Nephron (organoid): Measurements from ENCODE around the gene GRIN3B.

Experiments
- H3K27ac Mint-ChIP-seq, 3 experiments: 2 replicates each; pipeline ENCODE4 v1.8.0; 2020; ENCODE audit warnings: mixed read lengths in 3 of 3, mild to moderate bottlenecking in 2 of 3, moderate library complexity in 1 of 3
- H3K27me3 Mint-ChIP-seq: 2 replicates; pipeline ENCODE4 v1.8.0; 2021; ENCODE audit warnings: low read depth, mild to moderate bottlenecking, moderate library complexity, mixed read lengths
- H3K36me3 Mint-ChIP-seq: 2 replicates; pipeline ENCODE4 v1.8.0; 2020; ENCODE audit warnings: low read depth, mixed read lengths
- H3K4me1 Mint-ChIP-seq: 2 replicates; pipeline ENCODE4 v1.8.0; 2020; ENCODE audit warnings: mixed read lengths
- H3K4me3 Mint-ChIP-seq, 3 experiments: 2 replicates each; pipeline ENCODE4 v1.8.0; 2020; ENCODE audit warnings: mild to moderate bottlenecking in 3 of 3, mixed read lengths in 3 of 3, moderate library complexity in 2 of 3
- H3K9me3 Mint-ChIP-seq: 2 replicates; pipeline ENCODE4 v1.8.0; 2020; ENCODE audit warnings: mixed read lengths
- TF ChIP-seq, protein P1 (sequence below), 3 experiments: fragments of 200-600 bp; sonication (generic); IDR thresholded peaks; one replicate each; pipeline ENCODE4 v1.5.0; 2021; ENCODE audit warnings: antibody characterized with exemption in 3 of 3; ENCODE audit not compliant: unreplicated experiment in 3 of 3

GRIN3B gene

DNA sequence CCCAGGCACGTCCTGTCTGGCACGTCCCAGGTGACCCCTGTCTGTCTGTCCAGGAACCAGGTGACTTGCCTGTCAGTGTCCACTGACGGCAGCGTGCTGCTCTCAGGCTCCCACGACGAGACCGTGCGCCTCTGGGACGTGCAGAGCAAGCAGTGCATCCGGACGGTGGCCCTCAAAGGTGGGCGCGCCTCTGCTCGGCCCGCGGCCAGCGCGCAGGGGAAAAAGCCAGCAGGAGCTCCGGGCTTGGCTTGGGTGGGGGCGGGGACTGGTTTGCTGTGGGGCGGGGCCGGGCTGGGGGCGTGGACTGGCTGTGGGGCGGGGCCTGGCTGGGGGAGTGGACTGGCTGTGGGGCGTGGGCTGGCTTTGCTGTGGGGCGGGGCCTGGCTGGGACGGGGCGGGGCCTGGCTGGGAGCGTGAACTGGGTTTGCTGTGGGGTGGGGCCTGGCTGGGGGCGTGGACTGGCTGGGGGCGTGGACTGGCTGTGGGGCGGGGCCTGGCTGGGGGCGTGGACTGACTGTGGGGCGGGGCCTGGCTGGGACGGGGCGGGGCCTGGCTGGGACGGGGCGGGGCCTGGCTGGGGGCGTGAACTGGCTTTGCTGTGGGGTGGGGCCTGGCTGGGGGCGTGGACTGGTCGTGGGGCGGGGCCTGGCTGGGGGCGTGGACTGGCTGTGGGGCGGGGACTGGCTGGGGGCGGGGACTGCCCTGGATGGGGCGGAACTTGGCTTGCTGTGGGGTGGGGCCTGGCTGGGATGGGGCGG lies 8.9 kb upstream of the GRIN3B start:
- H3K4me1 Mint-ChIP-seq, result no peaks in the 10 kb centered on the region
- peaks cover 19% of the 10 kb centered on the region for H3K36me3 Mint-ChIP-seq
- TF ChIP-seq, protein P1, sequence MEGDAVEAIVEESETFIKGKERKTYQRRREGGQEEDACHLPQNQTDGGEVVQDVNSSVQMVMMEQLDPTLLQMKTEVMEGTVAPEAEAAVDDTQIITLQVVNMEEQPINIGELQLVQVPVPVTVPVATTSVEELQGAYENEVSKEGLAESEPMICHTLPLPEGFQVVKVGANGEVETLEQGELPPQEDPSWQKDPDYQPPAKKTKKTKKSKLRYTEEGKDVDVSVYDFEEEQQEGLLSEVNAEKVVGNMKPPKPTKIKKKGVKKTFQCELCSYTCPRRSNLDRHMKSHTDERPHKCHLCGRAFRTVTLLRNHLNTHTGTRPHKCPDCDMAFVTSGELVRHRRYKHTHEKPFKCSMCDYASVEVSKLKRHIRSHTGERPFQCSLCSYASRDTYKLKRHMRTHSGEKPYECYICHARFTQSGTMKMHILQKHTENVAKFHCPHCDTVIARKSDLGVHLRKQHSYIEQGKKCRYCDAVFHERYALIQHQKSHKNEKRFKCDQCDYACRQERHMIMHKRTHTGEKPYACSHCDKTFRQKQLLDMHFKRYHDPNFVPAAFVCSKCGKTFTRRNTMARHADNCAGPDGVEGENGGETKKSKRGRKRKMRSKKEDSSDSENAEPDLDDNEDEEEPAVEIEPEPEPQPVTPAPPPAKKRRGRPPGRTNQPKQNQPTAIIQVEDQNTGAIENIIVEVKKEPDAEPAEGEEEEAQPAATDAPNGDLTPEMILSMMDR (IDR thresholded peaks at IDR 0.05; ENCODE audit: unreplicated experiment in 3 of 3), result no peak
- H3K4me3 Mint-ChIP-seq, result no peak overlapping the region
- H3K9me3 Mint-ChIP-seq, result no peaks in the 10 kb centered on the region
- peaks cover 9% of the 10 kb centered on the region for H3K27me3 Mint-ChIP-seq
- H3K27ac Mint-ChIP-seq, result no peak overlapping the region

DNA sequence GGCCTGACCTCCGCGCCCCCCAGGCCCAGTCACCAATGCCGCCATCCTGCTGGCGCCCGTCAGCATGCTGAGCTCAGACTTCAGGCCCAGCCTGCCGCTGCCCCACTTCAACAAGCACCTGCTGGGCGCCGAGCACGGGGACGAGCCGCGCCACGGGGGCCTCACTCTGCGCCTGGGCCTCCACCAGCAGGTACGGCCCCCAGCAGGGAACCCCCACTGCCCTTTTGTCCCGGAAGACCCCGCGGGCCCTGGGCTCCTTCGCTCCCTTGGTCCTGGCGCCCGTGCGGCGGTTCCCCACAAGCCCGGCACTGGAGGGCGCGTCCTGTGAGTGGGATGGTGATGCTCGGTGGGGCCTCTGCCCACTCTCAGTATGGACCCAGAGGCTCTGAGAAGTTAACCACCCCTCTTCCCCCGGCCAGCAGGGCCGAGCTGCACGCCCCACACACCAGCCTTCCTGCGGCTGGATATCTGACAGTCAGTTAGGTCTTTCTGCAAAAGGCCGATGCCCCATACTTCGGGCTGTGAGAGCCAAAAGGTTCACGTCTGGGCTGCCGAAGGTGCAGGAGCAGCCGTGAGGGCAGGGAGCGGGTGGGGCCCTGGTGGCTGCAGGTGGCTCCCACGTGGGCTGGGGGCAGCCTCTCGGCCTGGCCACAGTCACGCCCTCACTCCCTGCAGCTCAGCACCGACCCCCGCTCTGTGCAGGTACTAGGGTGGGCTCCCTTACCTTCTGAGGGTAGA lies 8.1 kb upstream of the GRIN3B start:
- TF ChIP-seq, protein P1 (IDR thresholded peaks at IDR 0.05; ENCODE audit: unreplicated experiment in 3 of 3), result no peak
- H3K27ac Mint-ChIP-seq, result no peak overlapping the region
- no peaks in the 10 kb centered on the region for H3K9me3 Mint-ChIP-seq

DNA sequence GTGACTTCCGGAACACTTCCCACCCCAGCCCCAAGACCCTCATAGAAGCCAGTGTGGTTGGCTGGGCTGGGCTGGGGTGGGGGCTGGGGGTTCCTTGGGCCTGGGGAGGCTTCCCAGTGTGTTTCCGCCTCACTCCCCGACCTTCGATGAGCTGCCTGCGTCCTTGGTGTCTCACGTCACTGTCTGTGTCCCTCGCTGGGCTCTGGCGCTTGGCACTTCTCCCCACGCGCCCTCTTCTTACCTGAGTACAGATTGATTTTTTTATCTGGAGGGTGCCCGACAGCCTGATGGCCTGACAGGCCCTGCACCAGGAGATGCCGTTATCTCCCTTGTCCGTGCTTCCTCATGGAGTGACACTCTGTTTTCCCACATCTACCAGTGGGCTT lies 7.6 kb upstream of the GRIN3B start:
- TF ChIP-seq, protein P1 (IDR thresholded peaks at IDR 0.05; ENCODE audit: unreplicated experiment in 3 of 3), result no peak
- no peaks in the 10 kb centered on the region for H3K4me1 Mint-ChIP-seq
- H3K9me3 Mint-ChIP-seq, result no peaks in the 10 kb centered on the region
- no peak overlapping the region for H3K4me3 Mint-ChIP-seq
- peak overlapping the region in 1 of 3 experiments; percentile 81 for H3K27ac Mint-ChIP-seq
- H3K36me3 Mint-ChIP-seq, result peaks cover 10% of the 10 kb centered on the region
- H3K27me3 Mint-ChIP-seq, result peaks cover 22% of the 10 kb centered on the region

More for the DNA sequence above, 8.1 kb upstream of the GRIN3B start:
- Mint-ChIP-seq H3K27me3 (peaks cover 16% of the 10 kb centered on the region), H3K4me3 (no peak overlapping the region), H3K36me3 (peaks cover 12% of the 10 kb centered on the region), H3K4me1 (no peaks in the 10 kb centered on the region)

DNA sequence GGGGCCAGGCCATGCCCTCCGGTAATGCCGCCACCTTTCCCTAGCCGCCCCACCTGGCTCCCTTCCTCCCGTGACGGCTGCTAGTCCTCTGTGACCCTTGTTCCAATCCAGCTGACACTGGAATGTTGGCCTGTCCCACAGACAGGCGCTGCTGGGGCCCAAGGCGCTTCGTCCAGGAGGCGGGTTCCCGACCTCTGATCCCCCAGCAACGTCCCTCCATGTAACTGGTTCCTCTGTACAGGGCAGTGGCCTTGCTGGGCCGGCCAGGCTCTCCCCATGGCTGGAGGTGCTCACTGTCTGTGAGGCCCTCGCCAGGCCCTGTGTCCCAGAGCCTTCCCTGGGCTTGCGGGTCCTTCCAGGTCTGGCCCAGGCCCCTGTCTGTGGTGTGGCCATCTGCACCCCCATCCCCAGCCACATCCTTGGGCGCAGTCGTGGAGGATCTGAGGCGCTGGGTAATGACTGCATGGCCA lies 6.8 kb upstream of the GRIN3B start:
- Mint-ChIP-seq H3K4me1 (no peaks in the 10 kb centered on the region), H3K27ac (peak overlapping the region in 1 of 3 experiments; percentile 81), H3K36me3 (peaks cover 10% of the 10 kb centered on the region), H3K9me3 (no peaks in the 10 kb centered on the region), H3K27me3 (peaks cover 29% of the 10 kb centered on the region), H3K4me3 (no peak overlapping the region)
- TF ChIP-seq, protein P1 (IDR thresholded peaks at IDR 0.05; ENCODE audit: unreplicated experiment in 3 of 3), result no peak

DNA sequence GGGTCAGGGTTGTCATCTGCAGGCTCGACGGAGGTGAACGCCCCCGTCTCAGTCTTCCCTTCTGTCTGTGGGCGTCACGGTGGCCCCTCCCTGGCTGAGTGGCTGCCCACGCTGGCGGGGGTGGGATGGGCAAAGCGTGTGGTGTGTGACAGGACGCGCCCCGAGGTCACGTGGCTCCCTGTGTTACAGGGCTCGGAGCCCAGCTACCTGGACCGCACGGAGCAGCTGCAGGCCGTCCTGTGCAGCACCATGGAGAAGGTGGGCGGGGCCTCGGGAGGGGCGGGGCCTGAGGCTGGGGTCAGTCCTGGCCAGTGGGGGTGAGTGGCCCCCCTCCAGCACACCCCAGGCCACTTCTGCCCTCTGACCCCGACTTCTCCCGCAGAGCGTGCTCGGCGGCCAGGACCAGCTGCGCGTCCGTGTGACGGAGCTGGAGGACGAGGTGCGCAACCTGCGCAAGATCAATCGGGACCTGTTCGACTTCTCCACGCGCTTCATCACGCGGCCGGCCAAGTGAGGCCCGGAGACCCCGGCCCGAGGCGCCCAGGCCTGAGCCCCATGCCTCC lies 6.3 kb upstream of the GRIN3B start:
- Mint-ChIP-seq H3K4me1 (peaks cover 5% of the 10 kb centered on the region), H3K36me3 (peaks cover 5% of the 10 kb centered on the region), H3K9me3 (no peaks in the 10 kb centered on the region), H3K4me3 (no peak overlapping the region), H3K27ac (peak overlapping the region in 1 of 3 experiments; percentile 81), H3K27me3 (peaks cover 34% of the 10 kb centered on the region)
- TF ChIP-seq, protein P1 (IDR thresholded peaks at IDR 0.05; ENCODE audit: unreplicated experiment in 3 of 3), result no peak
